ENCODE data around the gene C6orf141. TPM values are rescaled to one million over a fixed set of nuclear protein-coding genes. Genes with fewer than 3 reads are reported as not detected.

Gene C6orf141
- 0.41 TPM for total RNA-seq
- long read RNA-seq: 0 reads

DNA sequence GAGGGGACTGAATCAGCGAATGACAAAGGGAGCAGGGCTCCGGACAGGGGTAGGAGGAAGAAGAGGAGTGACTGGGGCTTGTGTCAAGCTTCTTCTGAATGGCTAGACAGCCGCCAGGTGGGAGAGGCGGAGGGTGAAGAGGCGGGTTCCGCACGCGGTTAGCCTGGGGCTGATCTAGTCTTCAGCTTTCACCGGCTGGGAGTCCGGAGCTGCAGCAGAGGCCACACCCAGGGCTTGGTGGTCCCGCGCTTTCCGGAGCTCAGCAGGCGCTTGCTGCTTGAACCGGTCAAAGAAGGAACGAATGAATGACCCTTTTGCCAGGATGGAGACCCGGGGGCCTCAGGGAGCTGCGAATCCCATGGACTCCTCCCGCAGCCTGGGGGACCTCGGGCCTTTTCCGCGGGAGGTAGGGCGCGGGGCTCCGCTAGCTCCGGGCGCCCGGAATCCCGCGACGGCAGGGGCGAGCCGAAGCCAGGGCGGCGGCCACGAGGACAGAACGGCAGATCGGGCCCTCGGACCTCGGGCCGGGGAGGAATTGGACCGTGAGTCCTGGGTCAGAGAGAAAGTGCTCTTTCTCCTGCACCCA, at the start of gene C6orf141:
TSS of gene C6orf141 (plus strand) at position 177 of the 586 bp plus-strand sequence. CDS start at position 302, 125 bp downstream.
- H3K9me3 ChIP-seq (replicated peaks): no peaks in the 10 kb centered on the region
- H3K27me3 ChIP-seq (ENCODE audit: low read depth): peaks cover 49% of the 10 kb centered on the region
- peak within 1 kb of the TSS; percentile 65 for H3K4me3 ChIP-seq
- peaks cover 23% of the 10 kb centered on the region for H3K4me1 ChIP-seq
- H3K27ac ChIP-seq (replicated peaks): no peak within 1 kb of the TSS
- DNase-seq: no peak
- intact Hi-C loops (cut with micrococcal nuclease): no loop called here
- H3K36me3 ChIP-seq: no peaks in the 10 kb centered on the region
- TF ChIP-seq CTCF (IDR thresholded peaks at IDR 0.05; ENCODE audit: borderline replicate concordance): no peak

- no peak overlapping the region for H3K4me3 ChIP-seq
- no peak overlapping the region for H3K27ac ChIP-seq (replicated peaks)
- TF ChIP-seq CTCF (IDR thresholded peaks at IDR 0.05; ENCODE audit: borderline replicate concordance): no peak
- no peak for DNase-seq
- intact Hi-C loops (cut with micrococcal nuclease): no loop called here
- H3K27me3 ChIP-seq (ENCODE audit: low read depth): peaks cover 7% of the 10 kb centered on the region
- H3K4me1 ChIP-seq: no peaks in the 10 kb centered on the region
- peaks cover 5% of the 10 kb centered on the region for H3K9me3 ChIP-seq (replicated peaks)
- no peaks in the 10 kb centered on the region for H3K36me3 ChIP-seq
Measured at GRCh38 chr6:49504666-49505065, 45.8 kb upstream of the C6orf141 start.

DNA sequence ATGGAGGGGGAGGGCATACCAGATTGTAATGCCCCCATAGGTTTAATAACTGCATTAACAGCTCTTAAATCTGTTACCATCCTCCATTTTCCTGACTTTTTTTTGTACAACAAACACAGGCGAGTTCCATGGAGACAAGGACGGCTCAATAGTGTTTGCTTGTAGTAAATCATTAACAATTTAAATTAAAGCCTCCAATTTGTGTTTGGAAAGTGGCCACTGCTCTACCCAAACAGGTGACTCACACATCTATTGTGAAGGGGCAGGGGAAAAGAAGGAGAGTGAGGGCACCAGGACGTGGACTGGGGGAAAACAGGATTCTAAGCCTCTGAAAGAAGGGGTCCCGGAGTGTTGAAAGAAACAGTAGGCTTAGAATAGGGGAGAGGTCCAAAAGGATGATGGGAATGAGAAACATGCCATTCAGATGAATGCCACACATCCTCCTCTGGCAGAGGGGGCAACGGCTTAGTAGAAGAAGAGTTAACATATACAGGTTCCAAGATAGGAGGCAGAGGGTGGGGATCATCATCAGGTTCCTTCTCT, 43.8 kb upstream of the C6orf141 start:
- H3K4me1 ChIP-seq: no peaks in the 10 kb centered on the region
- no peak for DNase-seq
- intact Hi-C loops (cut with micrococcal nuclease): no loop called here
- H3K27me3 ChIP-seq (ENCODE audit: low read depth): peaks cover 7% of the 10 kb centered on the region
- H3K27ac ChIP-seq (replicated peaks): no peak overlapping the region
- no peak overlapping the region for H3K4me3 ChIP-seq
- no peaks in the 10 kb centered on the region for H3K36me3 ChIP-seq
- H3K9me3 ChIP-seq (replicated peaks): peaks cover 5% of the 10 kb centered on the region
- TF ChIP-seq CTCF (IDR thresholded peaks at IDR 0.05; ENCODE audit: borderline replicate concordance): no peak

GRCh38 chr6:49509342-49509741, 41.1 kb upstream of the C6orf141 start:
- no peak overlapping the region for H3K4me3 ChIP-seq
- H3K27me3 ChIP-seq (ENCODE audit: low read depth): peaks cover 19% of the 10 kb centered on the region
- no peak for DNase-seq
- H3K27ac ChIP-seq (replicated peaks): no peak overlapping the region
- H3K4me1 ChIP-seq: no peaks in the 10 kb centered on the region
- TF ChIP-seq CTCF (IDR thresholded peaks at IDR 0.05; ENCODE audit: borderline replicate concordance): no peak
- no peaks in the 10 kb centered on the region for H3K36me3 ChIP-seq
- intact Hi-C loops (cut with micrococcal nuclease): no loop called here
- peaks cover 5% of the 10 kb centered on the region for H3K9me3 ChIP-seq (replicated peaks)

- H3K27me3 ChIP-seq (ENCODE audit: low read depth): peaks cover 20% of the 10 kb centered on the region
- no peaks in the 10 kb centered on the region for H3K36me3 ChIP-seq
- H3K27ac ChIP-seq (replicated peaks): no peak overlapping the region
- H3K4me3 ChIP-seq: no peak overlapping the region
- intact Hi-C loops (cut with micrococcal nuclease): no loop called here
- H3K9me3 ChIP-seq (replicated peaks): peaks cover under 1% of the 10 kb centered on the region
- DNase-seq: no peak
- no peaks in the 10 kb centered on the region for H3K4me1 ChIP-seq
- no peak for TF ChIP-seq CTCF (IDR thresholded peaks at IDR 0.05; ENCODE audit: borderline replicate concordance)
Measured at GRCh38 chr6:49513153-49513989, 37.1 kb upstream of the C6orf141 start.
